ENCODE measurements around the gene NHERF1.

Gene NHERF1

DNA sequence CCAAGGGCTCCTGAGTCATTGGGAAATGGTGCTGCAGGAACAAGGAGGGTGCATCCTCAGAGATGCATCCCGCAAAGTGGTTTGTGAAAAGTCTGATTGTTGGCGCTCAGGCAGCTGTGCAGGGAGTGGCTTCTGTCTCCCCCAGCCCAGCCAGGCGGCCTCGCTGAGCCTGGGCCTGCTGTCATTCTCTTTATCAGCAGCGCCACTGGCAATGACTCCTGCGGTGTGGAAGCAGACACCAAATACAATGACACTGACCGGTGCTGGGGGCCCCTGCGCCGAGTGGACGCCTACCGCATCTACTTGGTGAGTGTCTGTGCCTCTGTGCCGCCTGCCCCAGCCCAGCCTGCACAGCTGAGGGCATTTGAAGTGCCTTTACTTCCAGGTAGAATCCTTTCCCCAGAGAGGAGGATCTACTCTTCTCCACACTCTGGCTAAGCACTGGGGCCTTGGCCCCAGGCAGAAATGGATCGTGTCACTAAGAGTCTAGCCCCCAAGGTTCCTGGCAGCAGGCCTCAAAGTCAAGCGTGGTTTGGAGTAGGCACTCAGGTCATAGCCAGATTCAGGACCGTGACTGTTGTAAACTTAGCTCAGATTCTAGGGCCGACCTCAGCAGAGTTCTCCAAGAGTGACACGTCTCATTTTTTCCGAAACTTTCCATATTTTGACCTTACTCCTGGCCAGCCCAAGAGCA is 47.0 kb downstream of the NHERF1 start:
- Histone ChIP-seq H3K4me3 (ENCODE audit: low read depth in 1 of 2, low read length in 2 of 2) (no peak overlapping the region), H3K27ac (ENCODE audit: low read depth, low read length) (no peak overlapping the region), H3K9ac (ENCODE audit: low read depth in 1 of 2, low read length in 2 of 2) (no peak overlapping the region), H3K27me3 (ENCODE audit: control insufficient read depth in 1 of 2, insufficient read depth in 2 of 2, low read length in 2 of 2) (no peaks in the 10 kb centered on the region), H3K36me3 (ENCODE audit: control insufficient read depth in 1 of 2, insufficient read depth in 2 of 2, low read length in 2 of 2) (peaks cover 31 to 50% of the 10 kb centered on the region in 2 donors), H3K4me1 (ENCODE audit: control insufficient read depth in 1 of 2, insufficient read depth in 2 of 2, low read length in 2 of 2) (no peaks in the 10 kb centered on the region), H3K9me3 (ENCODE audit: control insufficient read depth in 1 of 2, low read length in 2 of 2) (no peaks in the 10 kb centered on the region)

- peaks cover 33 to 50% of the 10 kb centered on the region in 2 donors for H3K36me3 ChIP-seq (ENCODE audit: control insufficient read depth in 1 of 2, insufficient read depth in 2 of 2, low read length in 2 of 2)
- H3K4me3 ChIP-seq (ENCODE audit: low read depth in 1 of 2, low read length in 2 of 2) = no peak overlapping the region
These were observed 47.8 kb downstream of the NHERF1 start for GRCh38 chr17:74796211-74796610.

DNA sequence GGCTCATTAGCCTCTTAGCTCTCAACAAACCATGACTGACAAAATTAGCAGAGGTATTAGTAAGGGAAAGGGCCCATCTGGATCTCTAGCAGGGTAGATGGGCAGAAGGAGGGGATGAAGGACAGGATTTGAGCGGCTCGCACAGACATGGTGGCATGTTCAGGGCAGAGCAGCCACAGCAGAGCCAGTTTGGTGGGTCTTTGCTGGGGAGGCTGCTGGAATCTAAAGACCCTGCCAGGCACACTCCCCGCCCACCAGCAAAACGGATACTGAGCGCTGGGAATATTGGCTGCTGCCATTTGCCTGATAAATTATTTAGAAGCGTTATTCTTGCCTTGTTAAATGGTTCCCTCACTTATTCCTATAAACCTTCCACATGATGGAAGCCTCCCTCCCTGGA is 48.4 kb downstream of the NHERF1 start:
- no peaks in the 10 kb centered on the region for H3K4me1 ChIP-seq (ENCODE audit: control insufficient read depth in 1 of 2, insufficient read depth in 2 of 2, low read length in 2 of 2)
- H3K36me3 ChIP-seq (ENCODE audit: control insufficient read depth in 1 of 2, insufficient read depth in 2 of 2, low read length in 2 of 2) = peaks cover 35 to 50% of the 10 kb centered on the region in 2 donors
- H3K9ac ChIP-seq (ENCODE audit: low read depth in 1 of 2, low read length in 2 of 2) = no peak overlapping the region
- no peak overlapping the region for H3K27ac ChIP-seq (ENCODE audit: low read depth, low read length)
- no peaks in the 10 kb centered on the region for H3K9me3 ChIP-seq (ENCODE audit: control insufficient read depth in 1 of 2, low read length in 2 of 2)
- H3K4me3 ChIP-seq (ENCODE audit: low read depth in 1 of 2, low read length in 2 of 2) = no peak overlapping the region
- no peaks in the 10 kb centered on the region for H3K27me3 ChIP-seq (ENCODE audit: control insufficient read depth in 1 of 2, insufficient read depth in 2 of 2, low read length in 2 of 2)

More at GRCh38 chr17:74796211-74796610, 47.8 kb downstream of the NHERF1 start:
- Histone ChIP-seq H3K9ac (ENCODE audit: low read depth in 1 of 2, low read length in 2 of 2) (no peak overlapping the region), H3K27me3 (ENCODE audit: control insufficient read depth in 1 of 2, insufficient read depth in 2 of 2, low read length in 2 of 2) (no peaks in the 10 kb centered on the region), H3K4me1 (ENCODE audit: control insufficient read depth in 1 of 2, insufficient read depth in 2 of 2, low read length in 2 of 2) (no peaks in the 10 kb centered on the region), H3K9me3 (ENCODE audit: control insufficient read depth in 1 of 2, low read length in 2 of 2) (no peaks in the 10 kb centered on the region), H3K27ac (ENCODE audit: low read depth, low read length) (no peak overlapping the region)

GRCh38 chr17:74797824-74798223 is 49.4 kb downstream of the NHERF1 start:
- Histone ChIP-seq H3K4me1 (ENCODE audit: control insufficient read depth in 1 of 2, insufficient read depth in 2 of 2, low read length in 2 of 2) (no peaks in the 10 kb centered on the region), H3K4me3 (ENCODE audit: low read depth in 1 of 2, low read length in 2 of 2) (no peak overlapping the region), H3K36me3 (ENCODE audit: control insufficient read depth in 1 of 2, insufficient read depth in 2 of 2, low read length in 2 of 2) (peaks cover 35 to 50% of the 10 kb centered on the region in 2 donors), H3K9me3 (ENCODE audit: control insufficient read depth in 1 of 2, low read length in 2 of 2) (no peaks in the 10 kb centered on the region), H3K27me3 (ENCODE audit: control insufficient read depth in 1 of 2, insufficient read depth in 2 of 2, low read length in 2 of 2) (no peaks in the 10 kb centered on the region), H3K27ac (ENCODE audit: low read depth, low read length) (no peak overlapping the region), H3K9ac (ENCODE audit: low read depth in 1 of 2, low read length in 2 of 2) (no peak overlapping the region)

- no peaks in the 10 kb centered on the region for H3K4me1 ChIP-seq (ENCODE audit: control insufficient read depth in 1 of 2, insufficient read depth in 2 of 2, low read length in 2 of 2)
- H3K36me3 ChIP-seq (ENCODE audit: control insufficient read depth in 1 of 2, insufficient read depth in 2 of 2, low read length in 2 of 2) = peaks cover 34 to 49% of the 10 kb centered on the region in 2 donors
These were observed 49.8 kb downstream of the NHERF1 start for GRCh38 chr17:74798239-74798707.

GRCh38 chr17:74799097-74799496 is 50.7 kb downstream of the NHERF1 start:
- H3K27ac ChIP-seq (ENCODE audit: low read depth, low read length) = no peak overlapping the region
- H3K4me3 ChIP-seq (ENCODE audit: low read depth in 1 of 2, low read length in 2 of 2) = no peak overlapping the region
- H3K4me1 ChIP-seq (ENCODE audit: control insufficient read depth in 1 of 2, insufficient read depth in 2 of 2, low read length in 2 of 2) = no peaks in the 10 kb centered on the region
- peaks cover 31 to 49% of the 10 kb centered on the region in 2 donors for H3K36me3 ChIP-seq (ENCODE audit: control insufficient read depth in 1 of 2, insufficient read depth in 2 of 2, low read length in 2 of 2)
- no peaks in the 10 kb centered on the region for H3K9me3 ChIP-seq (ENCODE audit: control insufficient read depth in 1 of 2, low read length in 2 of 2)
- no peak overlapping the region for H3K9ac ChIP-seq (ENCODE audit: low read depth in 1 of 2, low read length in 2 of 2)
- no peaks in the 10 kb centered on the region for H3K27me3 ChIP-seq (ENCODE audit: control insufficient read depth in 1 of 2, insufficient read depth in 2 of 2, low read length in 2 of 2)

More at GRCh38 chr17:74798239-74798707, 49.8 kb downstream of the NHERF1 start:
- Histone ChIP-seq H3K9ac (ENCODE audit: low read depth in 1 of 2, low read length in 2 of 2) (no peak overlapping the region), H3K27me3 (ENCODE audit: control insufficient read depth in 1 of 2, insufficient read depth in 2 of 2, low read length in 2 of 2) (no peaks in the 10 kb centered on the region), H3K4me3 (ENCODE audit: low read depth in 1 of 2, low read length in 2 of 2) (no peak overlapping the region), H3K27ac (ENCODE audit: low read depth, low read length) (no peak overlapping the region), H3K9me3 (ENCODE audit: control insufficient read depth in 1 of 2, low read length in 2 of 2) (no peaks in the 10 kb centered on the region)

- Histone ChIP-seq H3K9me3 (ENCODE audit: control insufficient read depth in 1 of 2, low read length in 2 of 2) (no peaks in the 10 kb centered on the region), H3K27ac (ENCODE audit: low read depth, low read length) (no peak overlapping the region), H3K27me3 (ENCODE audit: control insufficient read depth in 1 of 2, insufficient read depth in 2 of 2, low read length in 2 of 2) (no peaks in the 10 kb centered on the region), H3K4me3 (ENCODE audit: low read depth in 1 of 2, low read length in 2 of 2) (no peak overlapping the region), H3K4me1 (ENCODE audit: control insufficient read depth in 1 of 2, insufficient read depth in 2 of 2, low read length in 2 of 2) (no peaks in the 10 kb centered on the region), H3K36me3 (ENCODE audit: control insufficient read depth in 1 of 2, insufficient read depth in 2 of 2, low read length in 2 of 2) (peaks cover 29 to 44% of the 10 kb centered on the region in 2 donors), H3K9ac (ENCODE audit: low read depth in 1 of 2, low read length in 2 of 2) (no peak overlapping the region)
These were observed 52.1 kb downstream of the NHERF1 start for GRCh38 chr17:74800531-74800930.

GRCh38 chr17:74801896-74802295 is 53.5 kb downstream of the NHERF1 start:
- H3K4me3 ChIP-seq (ENCODE audit: low read depth in 1 of 2, low read length in 2 of 2) = no peak overlapping the region
- H3K9ac ChIP-seq (ENCODE audit: low read depth in 1 of 2, low read length in 2 of 2) = no peak overlapping the region
- no peaks in the 10 kb centered on the region for H3K4me1 ChIP-seq (ENCODE audit: control insufficient read depth in 1 of 2, insufficient read depth in 2 of 2, low read length in 2 of 2)
- peaks cover 17 to 30% of the 10 kb centered on the region in 2 donors for H3K36me3 ChIP-seq (ENCODE audit: control insufficient read depth in 1 of 2, insufficient read depth in 2 of 2, low read length in 2 of 2)
- H3K27me3 ChIP-seq (ENCODE audit: control insufficient read depth in 1 of 2, insufficient read depth in 2 of 2, low read length in 2 of 2) = no peaks in the 10 kb centered on the region
- no peak overlapping the region for H3K27ac ChIP-seq (ENCODE audit: low read depth, low read length)
- H3K9me3 ChIP-seq (ENCODE audit: control insufficient read depth in 1 of 2, low read length in 2 of 2) = no peaks in the 10 kb centered on the region

GRCh38 chr17:74803388-74803930 is 55.0 kb downstream of the NHERF1 start:
- Histone ChIP-seq H3K36me3 (ENCODE audit: control insufficient read depth in 1 of 2, insufficient read depth in 2 of 2, low read length in 2 of 2) (peaks cover 17 to 24% of the 10 kb centered on the region in 2 donors), H3K4me1 (ENCODE audit: control insufficient read depth in 1 of 2, insufficient read depth in 2 of 2, low read length in 2 of 2) (no peaks in the 10 kb centered on the region), H3K9ac (ENCODE audit: low read depth in 1 of 2, low read length in 2 of 2) (no peak overlapping the region), H3K4me3 (ENCODE audit: low read depth in 1 of 2, low read length in 2 of 2) (no peak overlapping the region), H3K27ac (ENCODE audit: low read depth, low read length) (no peak overlapping the region), H3K27me3 (ENCODE audit: control insufficient read depth in 1 of 2, insufficient read depth in 2 of 2, low read length in 2 of 2) (no peaks in the 10 kb centered on the region), H3K9me3 (ENCODE audit: control insufficient read depth in 1 of 2, low read length in 2 of 2) (no peaks in the 10 kb centered on the region)

- Histone ChIP-seq H3K9ac (ENCODE audit: low read depth in 1 of 2, low read length in 2 of 2) (no peak overlapping the region), H3K4me1 (ENCODE audit: control insufficient read depth in 1 of 2, insufficient read depth in 2 of 2, low read length in 2 of 2) (no peaks in the 10 kb centered on the region), H3K36me3 (ENCODE audit: control insufficient read depth in 1 of 2, insufficient read depth in 2 of 2, low read length in 2 of 2) (peaks cover 14 to 22% of the 10 kb centered on the region in 2 donors), H3K4me3 (ENCODE audit: low read depth in 1 of 2, low read length in 2 of 2) (no peak overlapping the region), H3K27ac (ENCODE audit: low read depth, low read length) (no peak overlapping the region), H3K27me3 (ENCODE audit: control insufficient read depth in 1 of 2, insufficient read depth in 2 of 2, low read length in 2 of 2) (no peaks in the 10 kb centered on the region), H3K9me3 (ENCODE audit: control insufficient read depth in 1 of 2, low read length in 2 of 2) (no peaks in the 10 kb centered on the region)
These were observed 55.5 kb downstream of the NHERF1 start for GRCh38 chr17:74803971-74804370.

Measured in duodenal mucosa (tissue), 2 donors.